Hepatocyte (in vitro differentiated cells): ENCODE results near the gene GATA6.

ENCODE experiments used
- CTCF ChIP-seq: fragments of 200-600 bp; sonication (generic); IDR thresholded peaks from 2 replicates; pipeline ENCODE4 v1.5.1; 2016; ENCODE audit warnings: antibody characterized with exemption, mild to moderate bottlenecking; ENCODE audit not compliant: poor library complexity
- EZH2phosphoT487 ChIP-seq: fragments of 200-600 bp; sonication (generic); IDR thresholded peaks from one replicate; pipeline ENCODE4 v1.6.1; 2018; ENCODE audit warnings: antibody characterized with exemption, mild to moderate bottlenecking, low read depth, moderate library complexity; ENCODE audit not compliant: unreplicated experiment, severe bottlenecking

GRCh38 chr18:22179631-22180030 is 10.2 kb downstream of the GATA6 start:
- TF ChIP-seq CTCF (no peak), EZH2phosphoT487 (no peak)
